ENCODE results near the gene OR4M2.
"Not testable (repeated sequence)": the region's sequence is repeated elsewhere in the genome, so short reads cannot be mapped to it uniquely, and the experiment has no call there.

The OR4M2 gene, protein sequence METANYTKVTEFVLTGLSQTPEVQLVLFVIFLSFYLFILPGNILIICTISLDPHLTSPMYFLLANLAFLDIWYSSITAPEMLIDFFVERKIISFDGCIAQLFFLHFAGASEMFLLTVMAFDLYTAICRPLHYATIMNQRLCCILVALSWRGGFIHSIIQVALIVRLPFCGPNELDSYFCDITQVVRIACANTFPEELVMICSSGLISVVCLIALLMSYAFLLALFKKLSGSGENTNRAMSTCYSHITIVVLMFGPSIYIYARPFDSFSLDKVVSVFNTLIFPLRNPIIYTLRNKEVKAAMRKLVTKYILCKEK

DNA sequence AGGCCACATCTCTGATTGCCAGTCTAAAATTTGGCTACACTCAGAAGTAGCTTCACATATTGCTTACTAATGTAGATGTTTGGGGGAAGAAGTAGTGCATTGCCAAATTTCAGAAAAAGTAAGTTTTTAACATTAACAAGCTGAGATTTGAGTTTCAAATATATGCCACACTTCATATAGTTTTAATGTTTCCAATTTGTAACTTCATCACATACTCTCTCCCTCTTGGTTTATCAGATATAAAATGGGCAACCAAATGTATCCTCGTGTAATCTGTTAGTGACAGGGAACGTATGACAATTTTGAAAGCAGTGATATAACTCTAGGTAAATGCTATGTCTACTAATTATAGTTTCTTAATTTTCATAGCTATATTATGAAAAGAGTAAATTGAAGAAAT is at the start of gene OR4M2:
OR4M2 (plus strand) TSS at position 301 of the 400 bp plus-strand sequence; CDS start at position 399, 98 bp downstream.
- not testable (repeated sequence) for DNase-seq (ENCODE audit: low read depth)

DNA sequence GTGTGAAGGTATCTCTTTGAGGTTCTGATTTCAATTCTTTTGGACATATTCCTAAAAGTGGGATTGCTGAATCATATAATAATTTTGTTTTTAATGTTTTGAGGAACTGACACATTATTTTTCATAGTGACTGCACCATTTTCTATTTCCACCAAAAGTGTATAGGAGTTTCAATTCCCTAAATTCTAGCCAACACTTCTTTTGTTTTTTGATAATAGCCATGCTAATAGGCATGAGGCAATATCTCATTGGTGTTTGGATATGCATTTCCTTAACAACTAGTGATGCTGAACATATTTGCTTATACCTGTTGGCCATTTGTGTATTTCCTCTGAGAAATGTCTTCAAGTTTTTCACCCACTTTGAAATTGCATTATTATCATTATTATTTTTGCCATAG is 11.1 kb upstream of the OR4M2 start:
- not testable (repeated sequence) for DNase-seq (ENCODE audit: low read depth)

DNA sequence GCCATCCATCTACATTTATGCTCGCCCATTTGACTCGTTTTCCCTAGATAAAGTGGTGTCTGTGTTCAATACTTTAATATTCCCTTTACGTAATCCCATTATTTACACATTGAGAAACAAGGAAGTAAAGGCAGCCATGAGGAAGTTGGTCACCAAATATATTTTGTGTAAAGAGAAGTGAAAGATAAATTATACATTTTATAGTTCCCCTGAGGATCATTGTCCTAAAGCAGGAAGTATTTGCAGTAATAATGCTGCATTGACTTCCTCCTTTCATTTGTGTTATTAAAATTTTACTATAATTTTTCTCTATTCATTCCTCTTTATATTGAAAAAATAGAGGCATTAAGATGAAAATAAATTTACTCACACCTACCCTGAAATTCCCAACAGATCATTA is 1.1 kb downstream of the OR4M2 start:
- DNase-seq (ENCODE audit: low read depth), result not testable (repeated sequence)

DNA sequence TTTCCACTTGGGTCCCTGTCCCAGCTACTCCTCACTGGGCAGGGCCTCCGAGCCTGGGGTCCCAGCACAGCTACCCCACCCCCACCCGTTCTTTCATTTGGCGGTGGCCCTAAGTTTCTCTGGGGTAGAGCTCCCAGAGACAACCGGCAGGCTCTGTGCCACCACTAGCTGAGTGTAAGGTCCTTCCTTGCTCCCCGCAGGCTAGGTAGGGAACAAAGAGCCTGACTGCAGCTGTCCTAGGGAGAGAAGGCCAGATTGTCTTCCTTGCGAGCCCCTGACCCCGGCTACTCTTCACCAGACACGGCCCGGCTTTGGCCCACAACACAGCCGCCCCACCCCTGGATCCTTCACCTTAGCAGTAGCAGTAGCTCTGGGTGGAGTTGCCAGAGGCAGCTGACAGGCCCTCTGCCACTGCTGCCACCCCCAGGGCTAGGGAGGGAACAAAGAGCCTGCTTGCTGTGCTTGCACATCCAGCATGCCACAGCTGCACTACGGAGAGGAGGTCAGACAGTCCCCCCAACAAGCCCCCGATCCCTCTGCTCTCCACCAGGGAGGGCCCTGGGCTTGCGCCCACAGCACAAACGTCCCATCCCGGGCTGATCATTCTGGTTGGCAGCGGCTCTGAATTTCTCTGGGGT is 18.4 kb downstream of the OR4M2 start:
- not testable (repeated sequence) for DNase-seq (ENCODE audit: low read depth)

DNA sequence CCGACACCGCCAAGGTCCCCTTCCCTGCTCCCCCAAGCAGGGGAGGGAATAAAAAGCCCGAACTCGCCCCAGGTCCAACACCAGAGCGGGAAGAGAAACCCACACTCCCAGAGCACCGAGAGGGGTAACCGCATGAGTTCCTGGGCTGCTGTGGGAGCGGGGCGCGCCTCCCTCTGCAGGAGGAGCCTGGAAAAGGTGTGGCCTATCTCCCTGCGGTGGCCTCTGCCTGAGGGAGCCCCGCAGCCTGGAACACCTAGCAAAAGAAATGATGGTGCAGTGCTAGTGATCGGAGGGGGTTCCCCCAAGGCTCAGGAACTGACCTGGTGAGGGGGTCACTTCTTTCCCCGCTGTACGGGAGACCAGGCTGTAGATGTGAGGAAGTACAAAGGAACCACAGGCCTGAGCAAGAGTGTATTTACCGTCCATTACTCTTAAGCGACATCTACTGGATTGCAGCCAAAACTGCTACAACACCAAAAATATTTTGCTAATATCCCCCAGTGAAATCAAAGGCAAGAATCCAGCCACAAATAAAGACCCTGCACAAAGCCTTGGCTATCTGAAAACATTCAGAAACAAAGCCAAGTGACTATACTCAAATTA is 19.1 kb downstream of the OR4M2 start:
- DNase-seq (ENCODE audit: low read depth), result not testable (repeated sequence)

DNA sequence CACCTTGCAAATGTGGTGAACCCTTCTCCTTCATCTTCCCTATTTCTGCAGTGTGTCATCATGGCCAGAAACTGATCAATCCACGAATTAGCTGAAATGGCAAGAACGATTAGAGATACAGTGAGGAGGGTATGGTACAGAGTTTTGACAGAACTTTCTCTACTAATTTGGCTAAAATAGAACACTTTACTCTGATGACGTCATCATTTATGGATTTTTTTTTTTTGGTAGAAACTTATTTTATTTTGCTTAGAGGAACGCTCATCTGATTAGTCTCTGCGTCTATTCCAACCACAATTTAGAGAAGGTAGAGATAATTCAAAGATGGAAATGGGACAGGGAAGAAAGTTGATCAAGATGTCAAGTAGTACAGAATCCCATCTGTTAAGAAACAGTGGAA is 41.7 kb downstream of the OR4M2 start:
- not testable (repeated sequence) for DNase-seq (ENCODE audit: low read depth)
